Stimulated activated CD8-positive, alpha-beta memory T cell treated with anti-CD3 and anti-CD28 coated beads, Interleukin-4, amount 100 ng/mL, for 24 hours (primary cell): ENCODE results near the gene SAC3D1.

Experiments used
- DNase-seq: peaks from one replicate; pipeline ENCODE4 v3.0.0-alpha.2; 2020; ENCODE audit warnings: low read depth

SAC3D1 gene

GRCh38 chr11:65090628-65091027, 49.6 kb downstream of the SAC3D1 start:
- DNase-seq, result no peak
